Bronchial epithelial cell (primary cell): ENCODE data around the gene PRR16. TPM values are rescaled to one million over a fixed set of nuclear protein-coding genes. Genes with fewer than 3 reads are reported as not detected.

Experiments used
- DNase-seq: peaks from one replicate; pipeline ENCODE4 v3.0.0-alpha.2; 2010; ENCODE audit warnings: low read depth
- FAIRE-seq: peaks from 2 replicates; lab custom pipeline; 2011; peaks lifted over from hg19 to GRCh38; lab: Jason Lieb, UNC
- H3K27me3 ChIP-seq: 2 replicates; pipeline ENCODE4 v1.5.1; 2011; ENCODE audit warnings: low read length; ENCODE audit not compliant: control insufficient read depth, insufficient read depth
- H3K36me3 ChIP-seq: 2 replicates; pipeline ENCODE4 v1.5.1; 2011; ENCODE audit warnings: low read length; ENCODE audit not compliant: control insufficient read depth, insufficient read depth
- H3K4me3 ChIP-seq: 2 replicates; pipeline ENCODE4 v1.5.1; 2011; ENCODE audit warnings: mild to moderate bottlenecking, low read depth, low read length, control low read depth
- CTCF ChIP-seq: IDR thresholded peaks from 2 replicates; pipeline ENCODE4 v1.5.1; 2011; ENCODE audit warnings: mild to moderate bottlenecking, moderate library complexity, low read length, control low read depth, inconsistent platforms; ENCODE audit not compliant: insufficient read depth, severe bottlenecking
- total RNA-seq: library from RNA; depleted of rRNA; stranded (reverse); fragments of >200 nt; gene quantifications from 2 replicates; pipeline ENCODE4 v1.2.1, GENCODE V29; 2014

The PRR16 gene
- total RNA-seq, 1 donor from 2014 or later = 0.53 TPM

- Histone ChIP-seq H3K36me3 (no peaks in the 10 kb centered on the region), H3K27me3 (no peaks in the 10 kb centered on the region), H3K4me3 (no peak overlapping the region)
- TF ChIP-seq CTCF = no peak
- FAIRE-seq (no peak), DNase-seq (no peak)
Observed at GRCh38 chr5:120735076-120735475, 271.0 kb downstream of the PRR16 start.
